ENCODE data around the gene MEP1B.

Gene MEP1B

GRCh38 chr18:32252141-32252860 lies 62.5 kb downstream of the MEP1B start:
- DNase-seq (ENCODE audit: low spot score) = no peak
- Histone ChIP-seq H3K27ac (no peak overlapping the region), H3K4me3 (no peak overlapping the region)
- TF ChIP-seq CTCF (IDR thresholded peaks at IDR 0.05) = no peak

GRCh38 chr18:32255570-32255969 lies 65.7 kb downstream of the MEP1B start:
- Histone ChIP-seq H3K4me3 (no peak overlapping the region), H3K27ac (no peak overlapping the region)
- DNase-seq (ENCODE audit: low spot score) = no peak
- no peak for TF ChIP-seq CTCF (IDR thresholded peaks at IDR 0.05)

- TF ChIP-seq CTCF (IDR thresholded peaks at IDR 0.05) = no peak
- no peak for DNase-seq (ENCODE audit: low spot score)
- Histone ChIP-seq H3K4me3 (no peak overlapping the region), H3K27ac (no peak overlapping the region)
Measured at GRCh38 chr18:32257084-32257785, 67.4 kb downstream of the MEP1B start.

- Histone ChIP-seq H3K27ac (no peak overlapping the region), H3K4me3 (no peak overlapping the region)
- no peak for TF ChIP-seq CTCF (IDR thresholded peaks at IDR 0.05)
- no peak for DNase-seq (ENCODE audit: low spot score)
Measured at GRCh38 chr18:32258148-32258547, 68.3 kb downstream of the MEP1B start.

- DNase-seq (ENCODE audit: low spot score) = no peak
- H3K27ac ChIP-seq = no peak overlapping the region
- H3K4me3 ChIP-seq = no peak overlapping the region
- no peak for TF ChIP-seq CTCF (IDR thresholded peaks at IDR 0.05)
Measured at GRCh38 chr18:32258558-32259204, 68.8 kb downstream of the MEP1B start.

GRCh38 chr18:32259553-32259952 lies 69.7 kb downstream of the MEP1B start:
- DNase-seq (ENCODE audit: low spot score) = no peak
- no peak overlapping the region for H3K27ac ChIP-seq
- no peak overlapping the region for H3K4me3 ChIP-seq
- no peak for TF ChIP-seq CTCF (IDR thresholded peaks at IDR 0.05)

All from coronary artery (tissue), 2 donors.